Ishikawa (cell line): Measurements from ENCODE around the gene PQBP1.

Source experiments
- CREB1 ChIP-seq: IDR thresholded peaks from 2 replicates; pipeline ENCODE4 v1.6.1; 2012; ENCODE audit warnings: low read depth
- EGR1 ChIP-seq: IDR thresholded peaks from 2 replicates; pipeline ENCODE4 v1.6.1; 2012
- EP300 ChIP-seq: IDR thresholded peaks from 2 replicates; pipeline ENCODE4 v1.6.1; 2012; ENCODE audit warnings: borderline replicate concordance
- FOXM1 ChIP-seq: IDR thresholded peaks from 2 replicates; pipeline ENCODE4 v1.6.1; 2012; ENCODE audit warnings: low read depth, borderline replicate concordance
- RAD21 ChIP-seq: IDR thresholded peaks from 2 replicates; pipeline ENCODE4 v1.6.1; 2012; ENCODE audit warnings: low read depth
- TAF1 ChIP-seq: IDR thresholded peaks from 2 replicates; pipeline ENCODE4 v1.6.1; 2012; ENCODE audit warnings: low read depth, mild to moderate bottlenecking
- TCF12 ChIP-seq: IDR thresholded peaks from 2 replicates; pipeline ENCODE4 v1.6.1; 2012; ENCODE audit warnings: low read depth
- TEAD4 ChIP-seq: IDR thresholded peaks from 2 replicates; pipeline ENCODE4 v1.6.1; 2012
- YY1 ChIP-seq: IDR thresholded peaks from 2 replicates; pipeline ENCODE4 v1.6.1; 2012; ENCODE audit warnings: low read depth
- TF ChIP-seq, protein P1 (sequence below): IDR thresholded peaks from 2 replicates; pipeline ENCODE4 v1.6.1; 2012
- TF ChIP-seq, protein P2 (sequence below): IDR thresholded peaks from 2 replicates; pipeline ENCODE4 v1.6.1; 2012; ENCODE audit warnings: low read depth, mild to moderate bottlenecking
- TF ChIP-seq, protein P3 (sequence below): IDR thresholded peaks from 2 replicates; pipeline ENCODE4 v1.6.1; 2012

DNA sequence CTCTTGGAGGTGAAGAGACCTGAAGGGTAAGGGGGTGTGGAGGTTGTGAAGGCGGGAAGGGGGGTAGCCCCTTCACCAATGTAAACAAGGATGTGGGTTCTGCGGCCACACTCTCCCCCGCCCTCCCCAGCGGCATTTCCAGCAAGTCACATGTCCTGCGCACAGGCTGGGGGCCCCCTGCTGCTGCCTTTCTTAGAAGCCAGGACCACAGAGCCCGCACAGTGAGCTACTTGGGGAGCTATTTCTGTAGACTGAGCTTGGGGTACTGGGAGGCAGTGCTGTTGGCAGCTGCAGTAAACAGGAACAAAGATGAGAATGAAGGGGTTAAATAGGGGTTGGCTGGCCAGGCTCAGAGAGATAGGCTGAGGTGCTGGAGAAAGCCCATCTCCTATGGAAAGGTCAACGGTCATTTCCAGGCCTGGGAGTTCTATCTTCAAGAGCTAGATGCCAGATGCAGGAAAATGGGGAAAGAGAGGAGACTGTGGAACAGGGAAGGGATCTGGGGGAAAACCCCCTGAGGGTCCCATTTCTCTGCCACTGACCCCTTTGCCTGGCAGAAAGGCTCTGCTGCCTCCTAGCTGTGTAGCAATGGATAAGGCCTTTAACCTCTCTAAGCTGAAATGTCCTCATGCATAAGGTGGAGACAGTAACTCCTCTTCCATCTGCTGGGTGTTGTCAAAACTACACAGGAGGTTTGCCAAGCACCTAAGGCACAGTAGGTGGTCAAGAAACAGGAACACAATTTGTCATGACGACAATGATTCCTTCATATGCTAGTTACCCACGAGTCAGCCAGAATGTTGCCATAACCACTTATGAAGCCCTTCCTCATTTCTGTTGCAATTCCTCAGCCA lies 39.6 kb downstream of the PQBP1 start:
- TF ChIP-seq EP300 (no peak), YY1 (no peak), TAF1 (no peak), CREB1 (no peak), EGR1 (no peak), RAD21 (no peak), TEAD4 (no peak), FOXM1 (no peak), TCF12 (no peak)
- TF ChIP-seq, protein P1, sequence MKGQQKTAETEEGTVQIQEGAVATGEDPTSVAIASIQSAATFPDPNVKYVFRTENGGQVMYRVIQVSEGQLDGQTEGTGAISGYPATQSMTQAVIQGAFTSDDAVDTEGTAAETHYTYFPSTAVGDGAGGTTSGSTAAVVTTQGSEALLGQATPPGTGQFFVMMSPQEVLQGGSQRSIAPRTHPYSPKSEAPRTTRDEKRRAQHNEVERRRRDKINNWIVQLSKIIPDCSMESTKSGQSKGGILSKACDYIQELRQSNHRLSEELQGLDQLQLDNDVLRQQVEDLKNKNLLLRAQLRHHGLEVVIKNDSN = no peak
- TF ChIP-seq, protein P2, sequence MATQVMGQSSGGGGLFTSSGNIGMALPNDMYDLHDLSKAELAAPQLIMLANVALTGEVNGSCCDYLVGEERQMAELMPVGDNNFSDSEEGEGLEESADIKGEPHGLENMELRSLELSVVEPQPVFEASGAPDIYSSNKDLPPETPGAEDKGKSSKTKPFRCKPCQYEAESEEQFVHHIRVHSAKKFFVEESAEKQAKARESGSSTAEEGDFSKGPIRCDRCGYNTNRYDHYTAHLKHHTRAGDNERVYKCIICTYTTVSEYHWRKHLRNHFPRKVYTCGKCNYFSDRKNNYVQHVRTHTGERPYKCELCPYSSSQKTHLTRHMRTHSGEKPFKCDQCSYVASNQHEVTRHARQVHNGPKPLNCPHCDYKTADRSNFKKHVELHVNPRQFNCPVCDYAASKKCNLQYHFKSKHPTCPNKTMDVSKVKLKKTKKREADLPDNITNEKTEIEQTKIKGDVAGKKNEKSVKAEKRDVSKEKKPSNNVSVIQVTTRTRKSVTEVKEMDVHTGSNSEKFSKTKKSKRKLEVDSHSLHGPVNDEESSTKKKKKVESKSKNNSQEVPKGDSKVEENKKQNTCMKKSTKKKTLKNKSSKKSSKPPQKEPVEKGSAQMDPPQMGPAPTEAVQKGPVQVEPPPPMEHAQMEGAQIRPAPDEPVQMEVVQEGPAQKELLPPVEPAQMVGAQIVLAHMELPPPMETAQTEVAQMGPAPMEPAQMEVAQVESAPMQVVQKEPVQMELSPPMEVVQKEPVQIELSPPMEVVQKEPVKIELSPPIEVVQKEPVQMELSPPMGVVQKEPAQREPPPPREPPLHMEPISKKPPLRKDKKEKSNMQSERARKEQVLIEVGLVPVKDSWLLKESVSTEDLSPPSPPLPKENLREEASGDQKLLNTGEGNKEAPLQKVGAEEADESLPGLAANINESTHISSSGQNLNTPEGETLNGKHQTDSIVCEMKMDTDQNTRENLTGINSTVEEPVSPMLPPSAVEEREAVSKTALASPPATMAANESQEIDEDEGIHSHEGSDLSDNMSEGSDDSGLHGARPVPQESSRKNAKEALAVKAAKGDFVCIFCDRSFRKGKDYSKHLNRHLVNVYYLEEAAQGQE = no peak
- TF ChIP-seq, protein P3, sequence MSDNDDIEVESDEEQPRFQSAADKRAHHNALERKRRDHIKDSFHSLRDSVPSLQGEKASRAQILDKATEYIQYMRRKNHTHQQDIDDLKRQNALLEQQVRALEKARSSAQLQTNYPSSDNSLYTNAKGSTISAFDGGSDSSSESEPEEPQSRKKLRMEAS = no peak
